ENCODE measurements around the gene GDF10.

DNA sequence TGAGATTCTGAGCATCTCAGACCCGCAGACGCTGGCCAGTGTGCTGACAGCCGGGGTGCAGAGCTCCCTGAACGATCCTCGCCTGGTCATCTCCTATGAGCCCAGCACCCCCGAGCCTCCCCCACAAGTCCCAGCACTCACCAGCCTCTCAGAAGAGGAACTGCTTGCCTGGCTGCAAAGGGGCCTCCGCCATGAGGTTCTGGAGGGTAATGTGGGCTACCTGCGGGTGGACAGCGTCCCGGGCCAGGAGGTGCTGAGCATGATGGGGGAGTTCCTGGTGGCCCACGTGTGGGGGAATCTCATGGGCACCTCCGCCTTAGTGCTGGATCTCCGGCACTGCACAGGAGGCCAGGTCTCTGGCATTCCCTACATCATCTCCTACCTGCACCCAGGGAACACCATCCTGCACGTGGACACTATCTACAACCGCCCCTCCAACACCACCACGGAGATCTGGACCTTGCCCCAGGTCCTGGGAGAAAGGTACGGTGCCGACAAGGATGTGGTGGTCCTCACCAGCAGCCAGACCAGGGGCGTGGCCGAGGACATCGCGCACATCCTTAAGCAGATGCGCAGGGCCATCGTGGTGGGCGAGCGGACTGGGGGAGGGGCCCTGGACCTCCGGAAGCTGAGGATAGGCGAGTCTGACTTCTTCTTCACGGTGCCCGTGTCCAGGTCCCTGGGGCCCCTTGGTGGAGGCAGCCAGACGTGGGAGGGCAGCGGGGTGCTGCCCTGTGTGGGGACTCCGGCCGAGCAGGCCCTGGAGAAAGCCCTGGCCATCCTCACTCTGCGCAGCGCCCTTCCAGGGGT is 48.9 kb downstream of the GDF10 start:
- TF ChIP-seq CTCF (IDR thresholded peaks at IDR 0.05) (no peak), EZH2 (IDR thresholded peaks at IDR 0.05; ENCODE audit: borderline replicate concordance, insufficient read depth, low read depth, low read length, poor library complexity, severe bottlenecking) (no peak)
